SW480 (cell line): ENCODE results near the gene ITGB3.

Source experiments
- DNase-seq: peaks from one replicate; pipeline ENCODE4 v3.0.0-alpha.2; 2016; ENCODE audit warnings: low spot score

Gene ITGB3

DNA sequence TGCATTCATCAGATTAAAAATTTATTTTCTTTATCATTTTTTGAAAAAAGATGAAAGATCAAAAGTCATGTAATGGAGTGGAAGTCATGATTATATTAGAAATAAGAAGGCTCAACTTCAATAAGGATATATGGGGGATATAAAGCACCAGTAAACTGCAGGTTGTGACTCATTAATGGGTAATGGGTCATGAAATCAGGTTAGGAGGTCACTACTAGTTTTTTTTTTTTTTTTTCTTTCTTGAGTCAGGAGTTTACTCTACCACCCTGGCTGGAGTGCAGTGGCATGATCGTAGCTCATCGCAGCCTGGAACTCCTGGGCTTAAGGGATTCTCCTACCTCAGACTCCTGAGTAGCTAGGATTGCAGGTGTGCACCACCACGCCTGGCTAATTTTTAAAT is 84.4 kb downstream of the ITGB3 start:
- no peak for DNase-seq

DNA sequence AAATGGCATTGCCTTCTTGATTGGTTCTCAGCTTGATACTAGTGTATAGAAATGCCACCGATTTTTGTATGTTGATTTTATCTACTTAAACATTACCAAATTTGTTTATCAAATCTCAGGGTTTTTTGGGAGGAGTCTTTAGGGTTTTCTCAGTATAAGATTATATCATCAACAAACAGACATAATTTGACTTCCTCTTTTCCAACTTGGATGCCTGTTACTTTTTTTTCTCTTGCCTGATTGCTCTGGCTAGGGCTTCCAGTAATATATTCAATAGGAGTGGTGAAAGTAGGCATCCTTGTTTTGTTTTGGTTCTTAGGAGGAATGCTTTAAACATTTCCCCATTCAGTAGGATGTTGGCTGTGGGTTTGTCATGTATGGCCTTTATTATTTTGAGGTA is 99.2 kb downstream of the ITGB3 start:
- no peak for DNase-seq

DNA sequence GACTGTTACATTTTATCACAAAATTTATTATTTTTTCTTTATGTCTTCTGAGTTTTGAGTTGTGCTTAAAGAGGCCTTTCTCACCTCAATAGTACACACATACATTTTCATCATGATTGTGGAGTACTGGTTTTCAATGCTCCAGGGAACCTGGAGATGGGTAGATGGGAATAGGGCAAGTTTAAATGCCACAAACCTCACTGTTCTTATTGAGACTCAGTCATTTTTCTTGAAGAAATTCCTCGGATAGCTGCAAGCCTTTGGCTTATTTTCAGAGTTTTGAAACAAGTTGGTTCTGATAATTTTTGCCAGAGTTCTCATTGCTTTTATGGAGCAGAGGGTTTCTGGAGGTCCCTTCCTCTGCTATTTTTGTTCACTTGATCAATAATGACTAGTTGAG is 105.0 kb downstream of the ITGB3 start:
- DNase-seq, result no peak
